GM23338 (cell line): Measurements from ENCODE around the gene GRWD1. TPM values are rescaled to one million over a fixed set of nuclear protein-coding genes. Genes with fewer than 3 reads are reported as not detected.

Source experiments
- ATAC-seq: fragments of 200-7000 bp; cut with Tn5 transposase; 3 replicates; pipeline ENCODE4 v1.9.1; 2020
- DNase-seq: peaks from one replicate; pipeline ENCODE4 v3.0.0-alpha.2; 2015; ENCODE audit warnings: low spot score
- H2AFZ ChIP-seq: fragments of 200-600 bp; sonication (generic); 2 replicates; pipeline ENCODE4 v1.8.0; 2016; ENCODE audit warnings: antibody characterized with exemption, mild to moderate bottlenecking, moderate library complexity
- H3F3A ChIP-seq: fragments of 200-600 bp; sonication (generic); replicated peaks from 2 replicates; pipeline ENCODE4 v1.8.0; 2017; ENCODE audit warnings: antibody characterized with exemption, mixed run types, low read depth
- H3K27ac ChIP-seq: fragments of 200-600 bp; sonication (generic); 2 replicates; pipeline ENCODE4 v1.6.1; 2016; ENCODE audit warnings: low read depth
- H3K27me3 ChIP-seq: fragments of 200-600 bp; sonication (generic); 2 replicates; pipeline ENCODE4 v1.8.0; 2016; ENCODE audit warnings: mild to moderate bottlenecking, mixed run types, moderate library complexity; ENCODE audit not compliant: insufficient read depth
- H3K36me3 ChIP-seq: fragments of 200-600 bp; sonication (generic); 2 replicates; pipeline ENCODE4 v1.8.0; 2016; ENCODE audit warnings: mild to moderate bottlenecking; ENCODE audit not compliant: insufficient read depth
- H3K4me1 ChIP-seq: fragments of 200-600 bp; sonication (generic); 2 replicates; pipeline ENCODE4 v1.8.0; 2016; ENCODE audit warnings: mild to moderate bottlenecking, moderate library complexity; ENCODE audit not compliant: insufficient read depth
- H3K4me2 ChIP-seq: fragments of 200-600 bp; sonication (generic); 2 replicates; pipeline ENCODE4 v1.7.1; 2017; ENCODE audit warnings: mixed run types
- H3K4me3 ChIP-seq: fragments of 200-600 bp; sonication (generic); 2 replicates; pipeline ENCODE4 v1.6.1; 2016; ENCODE audit warnings: mixed run types
- H3K79me2 ChIP-seq: fragments of 200-600 bp; sonication (generic); replicated peaks from 2 replicates; pipeline ENCODE4 v1.8.0; 2017; ENCODE audit warnings: mild to moderate bottlenecking; ENCODE audit not compliant: insufficient read depth
- H3K9me2 ChIP-seq: fragments of 200-600 bp; sonication (generic); 2 replicates; pipeline ENCODE4 v1.8.0; 2017; ENCODE audit not compliant: insufficient read depth
- H4K20me1 ChIP-seq: fragments of 200-600 bp; sonication (generic); replicated peaks from 2 replicates; pipeline ENCODE4 v1.8.0; 2017; ENCODE audit warnings: mild to moderate bottlenecking; ENCODE audit not compliant: insufficient read depth
- H3K27ac Mint-ChIP-seq: 2 replicates; pipeline ENCODE4 v1.8.0; 2020; ENCODE audit warnings: inconsistent platforms, mild to moderate bottlenecking, moderate library complexity, mixed read lengths
- H3K27me3 Mint-ChIP-seq: 3 replicates; pipeline ENCODE4 v1.8.0; 2022; ENCODE audit warnings: low read depth, mild to moderate bottlenecking, moderate library complexity, mixed read lengths, inconsistent platforms; ENCODE audit not compliant: insufficient read depth, poor library complexity
- H3K36me3 Mint-ChIP-seq: 3 replicates; pipeline ENCODE4 v1.8.0; 2021; ENCODE audit warnings: low read depth, mild to moderate bottlenecking, inconsistent platforms, moderate library complexity, mixed read lengths
- H3K4me1 Mint-ChIP-seq: 3 replicates; pipeline ENCODE4 v1.8.0; 2020; ENCODE audit warnings: mild to moderate bottlenecking, inconsistent platforms, mixed read lengths
- H3K4me3 Mint-ChIP-seq: 3 replicates; pipeline ENCODE4 v1.8.0; 2021; ENCODE audit warnings: moderate library complexity, mild to moderate bottlenecking, inconsistent platforms, mixed read lengths
- H3K9me3 Mint-ChIP-seq: 3 replicates; pipeline ENCODE4 v1.8.0; 2020; ENCODE audit warnings: moderate library complexity, mild to moderate bottlenecking, inconsistent platforms, mixed read lengths
- CREB1 ChIP-seq: fragments of 250-450 bp; sonication (Bioruptor Pico); IDR thresholded peaks from 2 replicates; pipeline ENCODE4 v1.5.0; 2020; ENCODE audit warnings: low read depth, mild to moderate bottlenecking, moderate library complexity
- EZH2 ChIP-seq: fragments of 200-600 bp; sonication (generic); IDR thresholded peaks from one replicate; pipeline ENCODE4 v1.8.0; 2017; ENCODE audit warnings: antibody characterized with exemption, mild to moderate bottlenecking, low read depth; ENCODE audit not compliant: unreplicated experiment
- EZH2phosphoT487 ChIP-seq: fragments of 200-600 bp; sonication (generic); IDR thresholded peaks from one replicate; pipeline ENCODE4 v1.8.1; 2018; ENCODE audit warnings: antibody characterized with exemption; ENCODE audit not compliant: unreplicated experiment
- JUNB ChIP-seq: IDR thresholded peaks from one replicate; pipeline ENCODE4 v1.6.1; 2016; ENCODE audit warnings: antibody characterized with exemption; ENCODE audit not compliant: unreplicated experiment
- NANOG ChIP-seq: IDR thresholded peaks from 2 replicates; pipeline ENCODE4 v1.6.1; 2016; ENCODE audit warnings: antibody characterized with exemption, borderline replicate concordance
- POLR2AphosphoS5 ChIP-seq: IDR thresholded peaks from 2 replicates; pipeline ENCODE4 v1.6.1; 2016; ENCODE audit warnings: antibody characterized with exemption, low read depth
- ZNF331 ChIP-seq: fragments of 250-450 bp; sonication (Bioruptor Pico); IDR thresholded peaks from 2 replicates; pipeline ENCODE4 v1.5.0; 2020; ENCODE audit warnings: low read depth, mild to moderate bottlenecking, moderate library complexity
- polyA plus RNA-seq: library from polyadenylated mRNA; unstranded; fragments of >200 nt; fragmentation: Nextera tagmentation; extraction: Ambion mirVana; gene quantifications from 2 replicates; pipeline ENCODE4 v1.2.1, GENCODE V29; 2016
- total RNA-seq: library from RNA; depleted of rRNA; stranded (reverse); fragments of >200 nt; shearing (Covaris generic); gene quantifications from 2 replicates; pipeline ENCODE4 v1.2.3, GENCODE V29; 2014
- TF ChIP-seq, protein P1 (sequence below): IDR thresholded peaks from one replicate; pipeline ENCODE4 v1.6.1; 2018; ENCODE audit warnings: antibody characterized with exemption; ENCODE audit not compliant: unreplicated experiment
- TF ChIP-seq, protein P2 (sequence below): fragments of 250-450 bp; sonication (Bioruptor Pico); IDR thresholded peaks from 2 replicates; pipeline ENCODE4 v1.5.0; 2020; ENCODE audit warnings: mild to moderate bottlenecking, moderate library complexity

Gene GRWD1
- total and polyA plus RNA-seq, 2 experiments from 2014 or later, result 23.2 to 58.0 TPM

DNA sequence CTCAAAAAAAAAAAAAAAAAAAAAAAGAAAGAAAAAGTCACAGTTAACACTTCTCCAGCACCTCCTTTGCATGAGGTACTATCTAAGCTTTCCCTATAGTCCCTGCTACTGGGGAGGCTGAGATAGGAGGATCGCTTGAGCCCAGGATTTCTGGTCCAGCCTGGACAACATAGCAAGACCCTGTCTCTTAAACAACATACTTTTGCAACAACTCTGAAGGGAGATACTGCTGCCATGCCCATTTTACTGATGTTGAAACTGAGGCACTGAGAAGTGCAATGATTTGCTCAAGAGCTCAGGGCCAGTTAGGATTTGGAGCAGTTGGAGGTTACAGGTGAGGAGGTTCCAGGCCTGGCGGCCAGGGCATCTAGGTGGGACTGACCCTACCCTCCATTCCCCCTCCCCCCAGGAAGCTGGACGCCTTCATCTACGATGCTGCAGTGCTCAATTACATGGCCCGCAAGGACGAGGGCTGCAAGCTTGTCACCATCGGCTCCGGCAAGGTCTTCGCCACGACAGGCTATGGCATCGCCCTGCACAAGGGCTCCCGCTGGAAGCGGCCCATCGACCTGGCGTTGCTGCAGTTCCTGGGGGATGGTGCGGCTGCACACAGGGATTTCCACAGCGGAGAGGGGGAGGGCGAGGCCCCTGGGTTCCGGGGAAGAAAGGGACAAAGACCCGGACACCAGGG, 4.3 kb upstream of the GRWD1 start:
- no peak overlapping the region for H3K27ac ChIP-seq
- TF ChIP-seq, protein P1, sequence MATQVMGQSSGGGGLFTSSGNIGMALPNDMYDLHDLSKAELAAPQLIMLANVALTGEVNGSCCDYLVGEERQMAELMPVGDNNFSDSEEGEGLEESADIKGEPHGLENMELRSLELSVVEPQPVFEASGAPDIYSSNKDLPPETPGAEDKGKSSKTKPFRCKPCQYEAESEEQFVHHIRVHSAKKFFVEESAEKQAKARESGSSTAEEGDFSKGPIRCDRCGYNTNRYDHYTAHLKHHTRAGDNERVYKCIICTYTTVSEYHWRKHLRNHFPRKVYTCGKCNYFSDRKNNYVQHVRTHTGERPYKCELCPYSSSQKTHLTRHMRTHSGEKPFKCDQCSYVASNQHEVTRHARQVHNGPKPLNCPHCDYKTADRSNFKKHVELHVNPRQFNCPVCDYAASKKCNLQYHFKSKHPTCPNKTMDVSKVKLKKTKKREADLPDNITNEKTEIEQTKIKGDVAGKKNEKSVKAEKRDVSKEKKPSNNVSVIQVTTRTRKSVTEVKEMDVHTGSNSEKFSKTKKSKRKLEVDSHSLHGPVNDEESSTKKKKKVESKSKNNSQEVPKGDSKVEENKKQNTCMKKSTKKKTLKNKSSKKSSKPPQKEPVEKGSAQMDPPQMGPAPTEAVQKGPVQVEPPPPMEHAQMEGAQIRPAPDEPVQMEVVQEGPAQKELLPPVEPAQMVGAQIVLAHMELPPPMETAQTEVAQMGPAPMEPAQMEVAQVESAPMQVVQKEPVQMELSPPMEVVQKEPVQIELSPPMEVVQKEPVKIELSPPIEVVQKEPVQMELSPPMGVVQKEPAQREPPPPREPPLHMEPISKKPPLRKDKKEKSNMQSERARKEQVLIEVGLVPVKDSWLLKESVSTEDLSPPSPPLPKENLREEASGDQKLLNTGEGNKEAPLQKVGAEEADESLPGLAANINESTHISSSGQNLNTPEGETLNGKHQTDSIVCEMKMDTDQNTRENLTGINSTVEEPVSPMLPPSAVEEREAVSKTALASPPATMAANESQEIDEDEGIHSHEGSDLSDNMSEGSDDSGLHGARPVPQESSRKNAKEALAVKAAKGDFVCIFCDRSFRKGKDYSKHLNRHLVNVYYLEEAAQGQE, result no peak
- TF ChIP-seq CREB1 (no peak), POLR2AphosphoS5 (no peak), ZNF331 (CRISPR knock-in tag) (no peak), JUNB (no peak), EZH2phosphoT487 (no peak), EZH2 (no peak), NANOG (no peak)
- TF ChIP-seq, protein P2, sequence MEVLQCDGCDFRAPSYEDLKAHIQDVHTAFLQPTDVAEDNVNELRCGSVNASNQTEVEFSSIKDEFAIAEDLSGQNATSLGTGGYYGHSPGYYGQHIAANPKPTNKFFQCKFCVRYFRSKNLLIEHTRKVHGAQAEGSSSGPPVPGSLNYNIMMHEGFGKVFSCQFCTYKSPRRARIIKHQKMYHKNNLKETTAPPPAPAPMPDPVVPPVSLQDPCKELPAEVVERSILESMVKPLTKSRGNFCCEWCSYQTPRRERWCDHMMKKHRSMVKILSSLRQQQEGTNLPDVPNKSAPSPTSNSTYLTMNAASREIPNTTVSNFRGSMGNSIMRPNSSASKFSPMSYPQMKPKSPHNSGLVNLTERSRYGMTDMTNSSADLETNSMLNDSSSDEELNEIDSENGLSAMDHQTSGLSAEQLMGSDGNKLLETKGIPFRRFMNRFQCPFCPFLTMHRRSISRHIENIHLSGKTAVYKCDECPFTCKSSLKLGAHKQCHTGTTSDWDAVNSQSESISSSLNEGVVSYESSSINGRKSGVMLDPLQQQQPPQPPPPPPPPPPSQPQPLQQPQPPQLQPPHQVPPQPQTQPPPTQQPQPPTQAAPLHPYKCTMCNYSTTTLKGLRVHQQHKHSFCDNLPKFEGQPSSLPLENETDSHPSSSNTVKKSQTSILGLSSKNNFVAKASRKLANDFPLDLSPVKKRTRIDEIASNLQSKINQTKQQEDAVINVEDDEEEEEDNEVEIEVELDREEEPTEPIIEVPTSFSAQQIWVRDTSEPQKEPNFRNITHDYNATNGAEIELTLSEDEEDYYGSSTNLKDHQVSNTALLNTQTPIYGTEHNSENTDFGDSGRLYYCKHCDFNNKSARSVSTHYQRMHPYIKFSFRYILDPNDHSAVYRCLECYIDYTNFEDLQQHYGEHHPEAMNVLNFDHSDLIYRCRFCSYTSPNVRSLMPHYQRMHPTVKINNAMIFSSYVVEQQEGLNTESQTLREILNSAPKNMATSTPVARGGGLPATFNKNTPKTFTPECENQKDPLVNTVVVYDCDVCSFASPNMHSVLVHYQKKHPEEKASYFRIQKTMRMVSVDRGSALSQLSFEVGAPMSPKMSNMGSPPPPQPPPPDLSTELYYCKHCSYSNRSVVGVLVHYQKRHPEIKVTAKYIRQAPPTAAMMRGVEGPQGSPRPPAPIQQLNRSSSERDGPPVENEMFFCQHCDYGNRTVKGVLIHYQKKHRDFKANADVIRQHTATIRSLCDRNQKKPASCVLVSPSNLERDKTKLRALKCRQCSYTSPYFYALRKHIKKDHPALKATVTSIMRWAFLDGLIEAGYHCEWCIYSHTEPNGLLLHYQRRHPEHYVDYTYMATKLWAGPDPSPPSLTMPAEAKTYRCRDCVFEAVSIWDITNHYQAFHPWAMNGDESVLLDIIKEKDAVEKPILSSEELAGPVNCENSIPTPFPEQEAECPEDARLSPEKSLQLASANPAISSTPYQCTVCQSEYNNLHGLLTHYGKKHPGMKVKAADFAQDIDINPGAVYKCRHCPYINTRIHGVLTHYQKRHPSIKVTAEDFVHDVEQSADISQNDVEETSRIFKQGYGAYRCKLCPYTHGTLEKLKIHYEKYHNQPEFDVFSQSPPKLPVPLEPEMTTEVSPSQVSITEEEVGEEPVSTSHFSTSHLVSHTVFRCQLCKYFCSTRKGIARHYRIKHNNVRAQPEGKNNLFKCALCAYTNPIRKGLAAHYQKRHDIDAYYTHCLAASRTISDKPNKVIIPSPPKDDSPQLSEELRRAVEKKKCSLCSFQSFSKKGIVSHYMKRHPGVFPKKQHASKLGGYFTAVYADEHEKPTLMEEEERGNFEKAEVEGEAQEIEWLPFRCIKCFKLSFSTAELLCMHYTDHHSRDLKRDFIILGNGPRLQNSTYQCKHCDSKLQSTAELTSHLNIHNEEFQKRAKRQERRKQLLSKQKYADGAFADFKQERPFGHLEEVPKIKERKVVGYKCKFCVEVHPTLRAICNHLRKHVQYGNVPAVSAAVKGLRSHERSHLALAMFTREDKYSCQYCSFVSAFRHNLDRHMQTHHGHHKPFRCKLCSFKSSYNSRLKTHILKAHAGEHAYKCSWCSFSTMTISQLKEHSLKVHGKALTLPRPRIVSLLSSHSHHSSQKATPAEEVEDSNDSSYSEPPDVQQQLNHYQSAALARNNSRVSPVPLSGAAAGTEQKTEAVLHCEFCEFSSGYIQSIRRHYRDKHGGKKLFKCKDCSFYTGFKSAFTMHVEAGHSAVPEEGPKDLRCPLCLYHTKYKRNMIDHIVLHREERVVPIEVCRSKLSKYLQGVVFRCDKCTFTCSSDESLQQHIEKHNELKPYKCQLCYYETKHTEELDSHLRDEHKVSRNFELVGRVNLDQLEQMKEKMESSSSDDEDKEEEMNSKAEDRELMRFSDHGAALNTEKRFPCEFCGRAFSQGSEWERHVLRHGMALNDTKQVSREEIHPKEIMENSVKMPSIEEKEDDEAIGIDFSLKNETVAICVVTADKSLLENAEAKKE (CRISPR knock-in tag), result no peak
- H3K9me2 ChIP-seq, result no peaks in the 10 kb centered on the region
- no peak overlapping the region; the same call in 2 of the 3 replicates for H3K4me3 Mint-ChIP-seq
- H3K79me2 ChIP-seq, result peaks cover 5% of the 10 kb centered on the region
- peaks cover 22% of the 10 kb centered on the region for H3K4me1 Mint-ChIP-seq
- H3K27me3 Mint-ChIP-seq, result peaks cover 23% of the 10 kb centered on the region
- no peaks in the 10 kb centered on the region for H3K36me3 ChIP-seq
- peak overlapping the region; percentile 42; the same call in 1 of the 2 replicates for H3K4me3 ChIP-seq
- DNase-seq (no peak), ATAC-seq (no peak)
- H3K27me3 ChIP-seq, result peaks cover 30% of the 10 kb centered on the region
- peak overlapping the region; percentile 66 for H3K4me2 ChIP-seq
- H3K4me1 ChIP-seq, result peaks cover 21% of the 10 kb centered on the region
- H3F3A ChIP-seq, result peaks cover 18% of the 10 kb centered on the region
- H3K9me3 Mint-ChIP-seq, result no peaks in the 10 kb centered on the region
- no peak overlapping the region for H3K27ac Mint-ChIP-seq
- peaks cover 15% of the 10 kb centered on the region for H3K36me3 Mint-ChIP-seq
- H4K20me1 ChIP-seq, result no peaks in the 10 kb centered on the region; the same call in 1 of the 2 replicates
- no peak overlapping the region for H2AFZ ChIP-seq
